CD1c-positive myeloid dendritic cell (primary cell): ENCODE results near the gene CTSL.

ENCODE experiments used
- DNase-seq: peaks from one replicate; pipeline ENCODE4 v3.0.0-alpha.2; 2016; ENCODE audit errors: extremely low spot score

CTSL gene

DNA sequence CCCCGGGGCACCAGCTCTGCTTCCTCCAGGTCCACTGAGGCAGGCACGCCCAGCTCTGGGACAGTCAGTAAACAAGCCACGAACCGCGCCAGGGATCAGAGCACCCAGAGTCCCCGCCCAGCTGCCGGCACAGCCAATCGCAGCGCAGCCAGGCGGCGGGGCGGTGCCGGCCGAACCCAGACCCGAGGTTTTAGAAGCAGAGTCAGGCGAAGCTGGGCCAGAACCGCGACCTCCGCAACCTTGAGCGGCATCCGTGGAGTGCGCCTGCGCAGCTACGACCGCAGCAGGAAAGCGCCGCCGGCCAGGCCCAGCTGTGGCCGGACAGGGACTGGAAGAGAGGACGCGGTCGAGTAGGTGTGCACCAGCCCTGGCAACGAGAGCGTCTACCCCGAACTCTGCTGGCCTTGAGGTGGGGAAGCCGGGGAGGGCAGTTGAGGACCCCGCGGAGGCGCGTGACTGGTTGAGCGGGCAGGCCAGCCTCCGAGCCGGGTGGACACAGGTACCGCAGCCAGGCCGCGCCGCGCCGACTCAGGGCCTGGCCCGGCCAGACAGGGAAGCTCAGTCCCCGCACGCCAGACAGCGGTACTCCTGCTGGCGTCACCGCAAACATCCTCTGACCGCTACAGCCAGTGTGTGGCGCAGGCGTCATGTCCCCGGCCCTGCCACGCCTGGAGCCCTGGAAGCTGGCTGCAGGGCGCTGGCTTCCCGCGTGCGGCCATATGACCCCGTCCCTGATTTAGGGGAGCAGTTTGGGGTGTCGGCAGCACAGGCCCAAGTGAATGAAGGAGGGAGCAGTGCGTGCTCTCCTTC lies at the start of gene CTSL:
CTSL (plus strand) TSS at position 220 of the 810 bp plus-strand sequence. CDS start 1,485 bp downstream, outside the sequence.
- DNase-seq, result peak; percentile 76

DNA sequence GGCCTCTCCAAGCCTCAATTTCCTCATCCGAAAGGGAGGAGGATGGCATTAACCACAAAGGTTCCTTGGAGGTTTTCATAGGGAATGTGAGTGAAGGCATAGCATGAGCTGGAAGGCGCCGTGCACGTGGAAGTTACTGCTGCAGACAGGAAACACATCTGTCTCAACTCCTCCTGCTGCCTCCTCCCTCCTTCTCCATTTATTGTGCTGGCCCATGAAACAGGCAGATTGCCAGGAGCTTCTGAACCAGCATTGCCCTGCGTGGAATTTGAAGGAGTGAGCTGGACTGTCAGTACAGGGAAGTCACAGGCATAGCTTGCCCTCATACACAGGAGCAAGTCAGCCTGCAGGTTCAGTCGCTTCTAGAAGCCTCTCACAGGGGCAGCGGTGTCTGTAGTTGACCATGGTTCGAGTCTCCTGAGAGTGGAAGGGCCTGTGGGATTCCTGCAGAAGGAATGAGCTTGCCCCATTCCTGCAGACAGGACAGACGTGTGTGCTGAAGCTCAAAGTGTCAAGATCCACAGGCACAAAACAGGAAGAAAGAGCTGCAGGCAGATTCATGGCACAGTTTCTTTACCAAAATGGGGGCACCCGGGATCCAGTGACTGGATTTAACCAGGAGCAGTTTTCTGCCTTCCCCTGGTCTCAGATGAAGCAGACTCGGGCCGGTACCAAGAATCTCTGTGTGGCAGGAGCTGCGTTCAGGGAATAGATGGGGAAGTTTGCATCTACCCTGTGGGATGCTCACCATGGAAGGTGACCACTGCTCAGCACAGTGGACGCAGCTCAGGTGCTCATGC lies 48.7 kb upstream of the CTSL start:
- no peak for DNase-seq

- DNase-seq, result no peak
Observed at GRCh38 chr9:87677776-87678587, 47.9 kb upstream of the CTSL start.

GRCh38 chr9:87678650-87679355 lies 47.1 kb upstream of the CTSL start:
- peak; percentile 64 for DNase-seq

GRCh38 chr9:87681271-87682061 lies 44.5 kb upstream of the CTSL start:
- no peak for DNase-seq

DNA sequence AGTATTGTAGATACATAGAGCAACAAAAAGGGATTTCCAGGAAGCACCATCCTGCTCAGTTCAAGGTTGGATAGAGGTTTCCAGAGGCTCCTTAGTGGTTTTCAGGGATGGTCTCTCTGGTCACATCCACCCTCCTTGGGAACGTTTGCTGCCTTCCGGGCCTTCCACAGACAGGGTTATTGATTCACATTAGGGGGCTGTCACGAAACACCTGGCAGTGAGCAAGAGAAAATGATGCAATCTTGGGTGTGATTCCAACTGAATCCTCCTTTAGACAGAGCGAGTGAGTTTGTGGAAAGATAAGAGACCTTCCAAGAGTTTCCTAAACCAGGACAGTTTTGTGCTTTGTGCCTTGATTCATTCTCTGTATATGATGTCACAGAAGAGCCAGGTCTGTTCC lies 43.8 kb upstream of the CTSL start:
- no peak for DNase-seq

GRCh38 chr9:87682618-87683017 lies 43.3 kb upstream of the CTSL start:
- no peak for DNase-seq

DNA sequence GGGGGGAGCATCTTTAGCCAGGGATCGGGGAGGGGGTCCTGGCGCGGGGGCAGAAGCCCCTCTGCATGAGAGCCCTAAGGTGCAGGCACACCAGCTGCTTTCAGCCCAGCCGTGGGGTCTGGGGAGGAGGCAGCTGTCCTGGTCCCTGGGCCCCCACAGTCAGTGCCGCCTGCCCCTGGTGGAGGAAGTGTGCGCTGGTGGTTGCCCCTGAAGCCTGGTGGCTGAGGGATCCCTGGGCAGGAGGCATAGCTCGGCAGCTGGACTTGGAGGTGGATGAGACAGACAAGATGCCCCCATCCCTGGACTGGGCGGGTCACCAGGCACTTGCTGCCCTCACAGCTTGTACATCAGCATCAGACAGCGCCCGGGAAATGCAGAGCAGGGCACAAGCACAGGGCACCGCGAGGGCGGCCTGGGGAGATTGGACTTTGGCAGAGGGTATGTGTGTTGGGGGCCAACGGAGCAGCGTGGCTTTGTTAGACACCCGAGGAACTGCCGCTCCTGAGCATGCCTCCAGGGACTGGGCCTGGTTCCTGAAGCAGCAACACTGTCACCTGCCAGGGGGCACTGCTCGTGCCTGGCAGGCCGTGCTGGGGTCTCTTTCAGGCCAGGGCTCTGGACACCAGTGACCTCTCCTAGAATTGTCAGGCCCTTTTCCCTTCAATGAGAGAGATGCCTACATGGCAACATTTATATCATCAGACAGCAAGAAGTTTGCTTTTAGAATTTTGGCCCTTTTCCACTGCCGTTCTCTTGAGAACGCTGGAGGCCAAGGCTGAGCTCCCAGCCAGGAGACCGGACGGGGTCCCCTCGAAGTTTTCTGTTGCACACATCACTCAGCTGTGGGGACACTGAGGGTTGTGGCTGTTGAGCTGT lies 41.9 kb upstream of the CTSL start:
- no peak for DNase-seq

DNA sequence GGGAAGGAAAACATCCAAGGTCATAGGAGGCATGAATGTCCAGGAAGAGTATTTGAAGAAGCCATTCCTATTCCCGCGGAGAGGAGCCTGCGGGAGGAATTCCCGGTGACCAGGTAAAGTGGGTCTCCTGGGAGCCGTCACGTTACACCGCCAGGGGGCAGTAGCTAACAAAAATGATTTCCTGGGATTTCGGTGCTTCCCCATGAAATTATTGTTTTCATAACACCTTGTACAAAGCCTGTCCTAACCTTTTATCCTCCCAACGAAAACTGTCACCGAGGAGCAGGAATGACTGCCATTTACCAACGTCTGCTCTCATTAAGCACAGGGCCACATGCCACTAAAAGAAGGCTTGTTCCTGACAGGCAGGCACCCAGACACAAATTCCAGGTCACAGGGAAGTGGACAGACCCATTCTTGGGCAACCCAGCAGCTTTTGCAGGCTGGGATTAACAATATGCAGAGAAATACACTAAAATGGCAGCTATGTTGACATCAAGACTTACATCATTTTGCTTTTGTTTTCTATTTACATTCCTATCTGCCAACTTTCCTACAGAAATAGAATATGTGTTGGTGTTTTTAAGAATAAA lies 41.2 kb upstream of the CTSL start:
- no peak for DNase-seq

DNA sequence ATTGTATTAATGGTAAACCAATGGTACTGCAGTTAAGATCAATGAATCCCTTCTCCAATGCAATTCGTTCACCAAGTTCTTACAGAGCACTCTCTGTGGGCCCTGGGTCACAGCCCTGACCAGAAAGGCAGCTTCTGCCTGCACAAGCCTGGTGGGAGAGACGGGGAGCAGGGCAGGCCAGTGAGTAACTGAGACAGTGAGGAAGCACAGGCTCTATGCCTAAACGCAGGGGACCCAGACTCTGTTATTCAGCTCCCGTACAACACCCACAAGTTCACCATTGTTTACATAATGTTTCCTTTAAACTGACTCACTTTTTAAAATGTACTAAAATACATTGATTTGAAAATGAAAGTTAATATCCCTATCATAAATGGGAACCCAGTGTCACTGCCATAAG lies 40.5 kb upstream of the CTSL start:
- DNase-seq, result peak; percentile 34

DNA sequence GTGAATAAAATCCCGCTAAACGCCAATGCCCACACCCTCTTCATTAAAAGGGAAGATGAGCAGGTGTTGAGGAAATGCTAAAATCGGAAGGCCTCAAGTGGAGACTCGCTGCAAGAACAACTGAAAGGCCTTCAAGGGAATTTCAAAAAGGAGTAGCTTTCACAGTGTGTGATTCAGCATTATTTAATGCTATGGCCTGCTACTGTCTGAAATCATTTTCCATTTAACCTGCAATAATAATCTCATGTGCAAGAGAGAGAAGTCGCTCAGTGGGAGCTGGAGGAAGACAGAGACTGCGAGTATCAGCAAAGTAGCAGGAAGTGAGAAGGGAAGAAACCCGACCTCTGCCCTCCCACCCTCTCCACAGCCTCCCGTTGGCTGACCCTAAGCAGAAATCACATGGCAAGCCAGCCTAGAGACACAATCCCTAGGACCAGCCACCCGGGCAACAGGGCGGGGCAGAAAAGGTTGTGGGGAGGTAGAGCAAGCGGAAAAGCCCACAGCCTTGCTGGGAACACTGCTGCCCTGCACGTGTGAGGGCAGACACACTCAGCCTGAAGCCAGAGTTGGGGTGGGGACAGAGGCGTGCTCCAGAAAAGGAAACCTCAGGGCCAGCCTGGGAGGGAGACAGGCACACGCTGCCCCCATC lies 39.9 kb upstream of the CTSL start:
- peak; percentile 72 for DNase-seq

DNA sequence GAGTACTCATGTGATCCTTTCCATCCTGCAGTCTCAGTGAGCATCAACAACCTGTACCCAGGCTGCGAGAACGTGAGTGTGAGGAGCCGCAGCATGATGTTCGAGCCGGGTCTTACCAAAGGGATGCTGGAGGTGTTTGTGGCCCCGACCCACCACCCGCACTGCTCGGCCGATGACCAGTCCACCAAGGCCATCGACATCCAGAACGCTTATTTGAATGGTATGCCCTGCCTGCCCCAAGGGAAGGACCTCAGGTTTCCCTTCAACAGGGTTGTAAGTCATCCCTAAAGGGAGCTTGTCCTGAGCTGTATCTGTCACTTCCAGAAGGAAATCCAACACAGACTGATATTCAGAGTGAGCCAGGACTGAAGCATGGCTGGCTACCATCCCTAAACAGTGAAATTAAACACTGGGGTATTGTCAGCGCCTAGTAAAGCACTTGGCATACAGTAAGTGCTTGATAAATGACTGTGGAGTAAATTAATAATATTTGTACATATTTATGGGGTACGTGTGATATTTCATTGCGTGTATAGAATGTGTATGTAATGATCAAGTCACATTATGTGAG lies 39.3 kb upstream of the CTSL start:
- DNase-seq, result no peak

- DNase-seq, result no peak
Observed at GRCh38 chr9:87687207-87687606, 38.7 kb upstream of the CTSL start.

DNA sequence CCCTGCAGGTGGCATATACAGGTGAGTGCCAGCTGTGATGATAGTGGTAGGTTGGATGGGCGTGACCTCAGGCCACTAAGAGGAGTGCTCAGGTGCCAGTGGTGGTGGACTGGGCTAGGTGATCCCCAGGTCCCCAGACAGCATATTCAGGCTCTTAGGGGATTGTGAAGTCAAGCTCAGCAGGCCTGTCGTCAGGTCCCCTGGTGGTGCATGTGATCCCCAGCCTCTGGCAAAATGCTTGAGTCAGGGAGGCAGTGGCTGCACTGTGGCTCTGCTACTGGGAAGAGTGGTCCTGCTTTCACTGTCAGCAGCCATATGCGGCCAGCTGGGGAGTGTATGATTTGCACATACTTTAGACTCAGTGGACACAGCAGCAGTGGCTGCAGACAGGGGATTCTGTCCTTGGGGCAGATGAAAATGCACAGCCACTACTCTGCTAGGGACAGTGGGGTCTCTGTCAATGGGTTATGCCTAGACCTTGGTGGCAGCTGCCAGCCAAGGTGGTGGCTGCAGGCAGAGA lies 31.6 kb upstream of the CTSL start:
- DNase-seq, result no peak

DNA sequence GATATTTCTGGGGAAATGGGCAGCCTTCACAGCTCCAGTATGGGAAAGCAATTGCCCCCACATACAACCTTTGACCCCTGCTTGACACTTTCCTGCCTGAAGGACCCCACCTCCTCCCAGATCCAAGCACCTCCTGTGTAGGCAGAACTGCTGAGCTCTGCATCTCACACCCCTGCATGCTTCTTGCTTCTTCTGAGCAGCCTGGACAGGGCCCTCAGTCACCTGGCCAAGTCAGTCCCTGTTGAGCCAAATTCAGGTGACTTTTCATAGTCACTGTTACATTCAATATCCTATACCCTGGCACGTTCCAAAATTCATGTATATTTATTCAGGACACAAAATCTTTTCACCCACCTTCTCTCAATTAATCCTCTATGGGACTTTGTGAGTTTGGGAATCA lies 30.4 kb upstream of the CTSL start:
- no peak for DNase-seq

DNA sequence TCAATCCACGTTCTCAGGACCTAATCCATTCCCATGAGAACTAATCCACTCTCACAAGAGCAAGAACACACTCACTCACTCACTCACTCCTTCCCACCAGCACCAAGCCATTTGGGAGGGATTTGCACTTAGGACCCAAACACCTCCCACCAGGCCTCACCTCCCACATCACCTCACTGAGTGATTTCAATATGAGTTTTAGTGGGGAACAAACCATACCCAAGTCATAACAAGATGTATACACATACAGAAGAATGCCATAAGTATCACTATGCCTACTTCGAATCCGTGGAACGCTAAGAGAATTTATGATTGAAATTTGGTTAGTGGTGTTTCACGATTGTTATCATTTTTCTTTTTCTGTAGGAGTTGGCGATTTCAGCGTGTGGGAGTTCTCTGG lies 29.3 kb upstream of the CTSL start:
- no peak for DNase-seq

- no peak for DNase-seq
Observed at GRCh38 chr9:87698069-87698809, 27.7 kb upstream of the CTSL start.

DNA sequence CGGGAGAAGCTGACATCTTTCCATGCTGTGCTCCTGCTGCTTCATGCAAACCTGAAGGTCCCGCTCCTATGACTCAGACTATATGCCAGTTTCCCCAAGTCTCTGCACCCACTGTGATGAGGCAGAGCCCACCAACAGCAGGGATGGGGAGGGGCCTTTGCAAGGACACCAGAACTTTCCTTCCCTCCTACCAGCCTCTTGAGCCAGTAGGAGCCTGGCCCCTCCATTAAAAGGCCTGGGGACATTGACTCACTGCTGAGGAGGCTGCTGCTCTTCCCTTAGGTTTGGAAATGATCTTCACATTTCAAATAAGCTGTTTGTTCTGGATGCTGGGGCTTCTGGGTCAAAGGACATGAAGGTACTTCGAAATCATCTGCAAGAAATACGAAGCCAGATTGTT lies 26.1 kb upstream of the CTSL start:
- no peak for DNase-seq
